ENCODE data around the gene RPL7A. TPM values are rescaled to one million over a fixed set of nuclear protein-coding genes. Genes with fewer than 3 reads are reported as not detected.
A peak's percentile ranks its signal among the peaks of the same experiment; 100 is the strongest.
"Not testable (repeated sequence)": the region's sequence is repeated elsewhere in the genome, so short reads cannot be mapped to it uniquely, and the experiment has no call there.

The RPL7A gene
- total RNA-seq, 1 donor from 2014 or later: 761 TPM

DNA sequence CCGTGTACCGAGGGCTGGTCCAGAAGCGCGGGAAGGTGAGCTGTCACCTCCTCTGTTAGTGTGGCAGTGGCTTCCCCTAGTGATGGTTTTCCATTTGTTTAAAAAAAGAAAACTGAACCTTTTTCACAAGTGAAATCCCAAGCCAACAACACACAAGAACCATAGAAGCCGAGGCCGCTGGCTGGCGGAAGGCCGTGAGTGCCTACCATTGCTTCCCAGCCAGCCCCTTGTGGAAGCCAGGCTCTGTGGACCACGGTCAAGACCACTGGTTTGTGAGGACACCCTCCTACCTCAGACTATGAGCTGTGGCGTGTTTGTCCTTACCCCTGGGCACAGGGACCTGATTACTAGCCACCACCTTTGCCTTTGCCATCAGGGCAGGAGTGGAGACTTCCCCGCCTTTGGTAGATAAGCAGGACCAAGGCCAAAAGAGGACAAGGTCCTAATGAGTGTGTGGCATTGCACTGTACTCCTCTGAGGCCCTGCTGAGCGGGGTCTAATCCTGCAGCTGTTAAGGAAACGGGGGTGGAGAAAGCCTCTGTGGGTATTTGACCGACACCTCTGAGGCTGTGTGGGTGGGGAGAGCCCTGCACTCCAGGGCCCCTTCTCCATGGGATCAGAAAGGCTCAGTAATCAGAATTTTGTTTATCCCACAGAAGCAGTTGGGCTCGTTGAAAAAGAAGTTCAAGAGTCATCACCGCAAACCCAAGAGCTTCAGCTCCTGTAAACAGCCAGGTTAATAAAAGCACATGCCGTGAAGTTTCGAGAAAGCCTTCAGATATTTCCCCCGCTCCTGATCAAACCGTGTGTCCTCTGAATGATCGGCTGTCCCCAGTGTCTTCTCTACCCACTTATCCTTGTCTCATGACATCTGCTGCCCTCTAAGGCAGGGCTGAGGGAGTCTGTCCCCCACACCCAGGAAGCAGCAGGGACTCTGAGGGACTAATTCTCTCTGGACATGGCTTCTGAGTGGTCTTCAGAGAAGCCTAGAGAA is 12.7 kb downstream of the RPL7A start:
- no peak for DNase-seq (ENCODE audit: low spot score)
- intact Hi-C loops (cut with DNase I): no loop called here

DNA sequence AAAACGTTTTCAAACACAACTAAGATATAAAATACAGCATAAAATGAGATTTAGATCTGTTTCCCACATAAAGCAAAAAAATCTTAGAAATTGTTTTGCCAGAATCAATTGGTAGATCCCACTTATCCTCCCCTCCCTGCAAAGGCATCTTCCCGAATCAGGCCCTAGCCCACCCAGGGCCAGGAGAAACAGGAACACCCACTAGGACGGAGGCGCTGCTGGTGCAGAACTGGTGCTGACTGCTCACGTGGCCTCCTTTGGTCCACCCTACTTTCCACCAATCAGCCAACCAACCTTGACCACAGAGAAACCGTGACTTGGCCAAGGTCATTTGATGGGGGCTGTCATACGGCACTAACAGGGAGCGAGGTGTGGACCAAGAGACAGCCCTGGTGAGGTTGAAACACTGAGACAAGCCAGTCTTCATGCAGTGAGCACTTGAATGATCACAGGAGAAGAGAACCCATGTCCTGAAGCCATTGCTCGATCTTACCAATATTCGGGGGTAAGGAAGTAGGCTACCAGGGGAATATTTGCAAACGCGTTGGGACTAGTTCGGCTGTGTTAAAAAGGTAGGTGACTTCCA is 13.6 kb downstream of the RPL7A start:
- intact Hi-C loops (cut with DNase I): no loop called here
- DNase-seq (ENCODE audit: low spot score): no peak

DNA sequence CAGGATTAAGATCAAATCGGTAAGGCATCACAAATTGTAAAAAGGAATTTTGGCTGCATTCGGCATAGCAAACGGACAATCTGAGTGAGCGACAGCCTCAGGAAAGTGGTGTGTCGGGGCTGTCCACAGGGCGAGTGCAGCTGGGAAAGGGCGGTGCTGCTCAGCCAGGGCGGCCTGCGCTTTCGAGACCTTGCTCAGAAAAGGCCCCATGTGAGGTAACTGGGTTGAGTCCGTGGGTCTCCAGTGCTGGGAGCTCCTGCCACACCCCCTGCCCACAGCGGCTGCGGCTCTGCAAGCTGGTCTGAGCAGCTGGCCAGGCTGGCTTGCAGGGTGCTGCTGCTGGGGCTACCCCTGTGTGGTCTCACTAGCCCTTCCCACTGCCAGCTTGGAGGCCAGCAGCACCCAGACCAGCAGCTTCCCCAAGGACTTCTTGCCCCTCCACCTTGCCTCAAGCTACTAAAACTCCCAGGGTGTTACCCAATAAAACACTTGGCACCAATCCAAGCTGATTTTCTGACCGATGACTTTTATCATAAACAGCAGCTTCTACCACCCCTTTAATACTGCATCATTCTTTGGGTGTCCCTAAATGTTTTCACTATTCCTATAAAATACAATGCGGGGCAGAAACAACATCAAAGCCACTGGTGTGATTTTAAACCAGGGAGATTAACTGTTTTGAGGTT is 14.5 kb downstream of the RPL7A start:
- DNase-seq (ENCODE audit: low spot score): no peak
- intact Hi-C loops (cut with DNase I): no loop called here

DNA sequence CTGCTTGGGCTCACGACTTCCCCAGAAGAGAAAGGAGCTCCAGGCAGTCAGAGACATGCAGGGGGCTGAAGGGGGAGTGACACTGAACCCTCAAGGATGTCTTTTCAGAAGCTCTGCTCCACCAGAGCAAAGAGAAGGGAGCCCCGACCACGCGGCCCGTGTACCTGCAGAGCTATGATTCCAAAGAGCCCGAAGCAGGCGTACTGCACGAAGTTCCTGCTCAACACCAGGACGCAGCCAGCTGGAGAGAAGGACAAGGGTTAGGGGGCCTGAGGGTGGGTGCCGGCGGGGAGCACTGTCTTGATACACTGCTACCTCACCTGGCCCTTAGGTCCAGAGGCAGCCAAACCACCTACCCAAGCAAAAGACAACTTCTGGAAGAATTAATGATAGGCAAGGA is 18.4 kb downstream of the RPL7A start:
- intact Hi-C loops (cut with DNase I): no loop called here
- DNase-seq (ENCODE audit: low spot score): no peak

DNA sequence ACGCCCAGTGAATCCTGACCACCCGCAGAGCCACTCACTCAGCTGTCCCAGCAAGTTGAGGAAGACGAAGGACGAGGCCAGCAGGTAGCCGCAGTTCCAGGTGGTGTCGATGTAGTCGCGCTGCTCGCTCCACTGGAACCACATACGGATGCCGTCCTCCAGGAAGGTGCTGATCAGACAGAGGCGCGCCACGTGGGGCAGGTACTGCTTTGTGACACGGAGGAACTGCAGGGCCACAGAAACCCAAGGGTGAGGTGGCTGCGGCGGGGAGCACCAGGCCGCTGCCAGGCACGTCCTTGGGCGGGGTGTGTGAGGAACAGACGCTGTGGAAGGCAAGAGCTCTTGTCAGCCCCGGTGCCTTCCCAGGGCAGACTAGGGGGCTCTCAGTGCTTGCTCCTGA is 19.2 kb downstream of the RPL7A start:
- intact Hi-C loops (cut with DNase I): no loop called here
- DNase-seq (ENCODE audit: low spot score): no peak

DNA sequence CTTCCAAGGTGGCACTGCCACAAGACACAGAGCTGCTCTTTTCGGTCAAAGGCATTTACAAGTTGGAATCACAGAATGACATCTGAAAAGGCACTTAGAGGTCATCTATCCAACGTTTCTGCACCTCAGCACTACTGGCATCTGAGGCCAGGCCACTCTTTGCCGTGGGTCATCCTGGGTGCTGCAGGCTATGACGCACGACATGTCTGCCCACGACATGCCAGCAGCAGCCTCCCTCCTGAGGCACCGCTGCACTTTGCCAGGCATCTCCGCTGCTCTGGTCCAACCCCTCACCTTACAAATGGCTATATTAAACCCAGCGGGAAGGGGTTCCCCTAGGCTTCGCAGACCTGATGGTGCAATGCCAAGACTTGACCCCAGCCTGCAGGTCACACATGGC is 19.8 kb downstream of the RPL7A start:
- intact Hi-C loops (cut with DNase I): no loop called here
- no peak for DNase-seq (ENCODE audit: low spot score)

DNA sequence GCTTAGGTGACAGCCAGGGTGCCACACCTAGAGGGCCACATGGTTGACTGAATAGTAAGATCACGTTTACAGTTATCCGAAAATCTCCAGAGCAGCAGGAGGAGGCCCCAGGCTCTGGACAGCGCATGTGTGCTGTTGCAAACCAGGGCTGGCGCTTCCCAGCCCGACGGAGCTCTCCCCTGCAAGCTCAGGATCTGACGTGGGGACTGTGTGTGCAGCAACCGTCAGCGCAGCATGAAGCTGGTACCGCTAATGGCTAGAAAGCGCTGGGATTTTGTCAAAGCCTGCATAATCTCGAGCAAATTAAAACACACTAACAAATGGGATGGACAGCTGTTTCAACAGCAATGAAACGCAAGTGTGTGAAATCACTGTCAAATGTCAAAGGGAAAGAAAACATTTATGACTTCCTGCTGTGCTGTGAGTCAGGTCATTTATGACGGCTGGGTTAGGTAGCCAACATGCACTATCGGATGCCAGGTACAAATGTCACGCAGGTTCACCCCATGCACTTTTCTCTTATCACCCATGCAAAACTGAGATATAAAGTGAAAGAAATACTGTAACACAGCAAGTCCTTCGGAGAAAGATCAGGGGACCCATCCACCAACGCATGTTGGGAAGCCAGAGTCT is 20.3 kb downstream of the RPL7A start:
- DNase-seq (ENCODE audit: low spot score): no peak
- intact Hi-C loops (cut with DNase I): no loop called here

DNA sequence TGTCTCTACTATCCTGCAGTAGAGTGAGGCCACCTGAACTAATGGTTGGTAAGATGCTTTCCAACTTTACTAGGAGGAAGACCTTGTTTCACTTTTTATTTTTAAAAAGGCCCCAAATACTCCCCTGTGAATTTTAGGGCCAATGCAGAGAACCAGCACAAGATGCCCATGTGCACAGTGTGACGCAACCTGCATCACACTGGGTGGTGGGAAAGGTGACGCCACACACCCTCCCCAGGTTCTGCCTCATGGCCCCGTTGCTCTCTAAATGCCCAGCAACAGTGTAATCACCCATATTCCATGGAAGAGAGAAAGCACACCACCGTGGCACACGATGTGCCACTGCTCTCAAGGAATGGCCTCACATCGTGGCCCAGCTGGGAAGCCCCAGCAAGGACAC is 21.4 kb downstream of the RPL7A start:
- intact Hi-C loops (cut with DNase I): no loop called here
- DNase-seq (ENCODE audit: low spot score): no peak

DNA sequence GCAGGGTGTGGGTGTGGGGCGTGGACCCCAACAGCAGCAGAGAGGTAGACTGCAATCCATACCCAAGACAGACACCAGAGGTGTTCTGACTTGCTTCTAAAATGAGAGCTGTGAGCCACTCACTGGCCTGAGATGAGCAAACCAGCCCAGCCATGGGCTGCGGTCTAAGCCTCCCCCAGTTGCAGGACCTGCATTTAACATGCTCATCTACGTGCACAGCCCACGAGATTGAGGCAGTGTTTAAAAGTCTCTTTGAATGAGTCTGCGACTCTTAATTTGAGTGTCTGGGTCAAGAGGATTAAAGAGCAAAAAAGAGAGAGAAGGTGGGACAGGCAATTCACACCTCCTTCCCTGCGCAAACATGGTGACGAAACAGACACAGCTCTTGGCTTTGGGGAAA is 21.9 kb downstream of the RPL7A start:
- intact Hi-C loops (cut with DNase I): loop anchor here (5.0 kb wide), 1 partner anchor 47 kb away; the partner anchor contains the start of gene REXO4
- DNase-seq (ENCODE audit: low spot score): no peak

DNA sequence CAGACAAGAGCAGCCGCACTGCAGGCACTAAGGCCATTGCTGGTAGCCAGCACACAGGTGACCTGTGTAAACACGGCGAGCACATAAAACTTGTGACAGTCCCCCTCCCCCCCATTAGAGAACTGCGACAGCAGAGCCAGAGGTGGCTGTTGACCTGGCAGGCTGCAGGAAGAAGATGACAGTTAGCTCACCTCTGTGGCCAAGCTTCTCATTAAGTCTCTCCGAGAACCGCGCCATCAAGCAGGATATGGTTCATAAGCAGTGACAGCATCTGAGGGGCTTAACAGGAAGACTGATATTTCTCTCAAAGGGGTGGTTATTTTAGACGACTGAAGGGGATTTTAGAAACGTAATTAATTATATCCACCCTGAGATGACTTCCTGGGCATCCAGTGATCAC is 22.7 kb downstream of the RPL7A start:
- intact Hi-C loops (cut with DNase I): loop anchor here (5.0 kb wide), 1 partner anchor 47 kb away; the partner anchor contains the start of gene REXO4

DNA sequence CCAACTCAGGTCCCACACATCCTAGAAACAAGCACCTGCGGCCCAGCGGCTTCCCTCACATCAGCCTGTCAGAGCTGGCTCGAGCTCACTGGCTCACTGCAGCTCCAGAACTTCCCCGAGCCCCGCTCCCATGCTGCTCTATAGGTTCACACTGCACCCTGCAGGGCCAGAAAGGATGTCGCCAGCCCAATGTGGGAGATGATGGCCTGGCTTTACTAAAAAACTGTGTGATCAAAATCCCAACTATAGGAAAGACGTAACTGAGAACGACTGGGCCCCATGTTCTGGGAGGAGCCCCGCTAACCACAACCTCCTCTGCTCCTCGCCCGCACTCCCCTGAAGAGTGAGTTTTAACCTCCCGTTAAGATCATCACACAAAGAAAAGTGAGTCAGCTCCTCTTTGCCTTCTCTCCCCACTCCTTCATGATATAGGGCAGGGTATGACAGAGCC is 23.3 kb downstream of the RPL7A start:
- intact Hi-C loops (cut with DNase I): loop anchor here (5.0 kb wide), 1 partner anchor 46 kb away; the partner anchor contains the start of gene REXO4
- no peak for DNase-seq (ENCODE audit: low spot score)

More for the DNA sequence above, 22.7 kb downstream of the RPL7A start:
- DNase-seq (ENCODE audit: low spot score): no peak

DNA sequence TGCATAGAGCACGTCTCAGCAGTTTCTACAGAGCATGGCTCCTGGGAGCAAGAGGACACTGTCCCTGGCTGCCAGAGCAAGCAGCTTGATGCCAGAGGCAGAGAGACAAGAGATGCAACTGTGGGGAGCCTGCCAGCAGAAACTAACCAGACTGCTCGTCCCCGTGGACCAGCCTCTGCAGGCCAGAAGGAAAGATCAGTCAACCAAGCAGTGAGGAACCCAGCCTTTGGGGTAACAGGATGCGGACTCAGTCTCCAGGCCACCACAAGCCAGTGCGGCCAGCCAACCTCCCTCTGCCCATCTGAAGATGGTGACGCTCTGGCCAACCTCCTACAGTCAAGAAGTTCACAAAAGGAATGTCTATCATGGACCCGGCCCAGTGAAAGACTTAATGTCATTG is 24.1 kb downstream of the RPL7A start:
- intact Hi-C loops (cut with DNase I): loop anchor here (5.0 kb wide), 1 partner anchor 45 kb away; the partner anchor contains the start of gene REXO4
- no peak for DNase-seq (ENCODE audit: low spot score)

DNA sequence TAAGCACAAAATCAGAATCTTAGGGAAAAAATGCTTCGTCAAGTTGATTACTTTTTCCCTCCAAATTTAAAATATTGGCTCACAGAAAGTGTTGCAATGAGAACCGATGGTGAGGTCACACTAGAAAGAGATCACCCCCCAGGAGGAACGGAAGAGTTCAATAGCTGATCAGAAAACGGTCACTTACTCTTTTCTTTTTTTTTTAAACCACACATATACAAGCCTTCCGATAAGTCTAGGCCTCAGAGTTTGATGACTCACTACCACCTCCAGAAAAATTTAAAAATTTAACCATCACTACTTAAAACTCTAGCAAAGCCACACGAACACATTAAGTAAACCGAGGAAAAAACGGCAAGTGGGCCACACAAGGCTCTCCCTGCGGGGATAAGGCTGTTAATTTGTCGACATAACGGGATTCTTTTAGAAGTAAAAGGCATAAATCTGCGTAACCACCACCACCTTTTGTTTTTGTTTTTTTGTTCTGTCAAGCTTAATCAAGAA is 26.6 kb downstream of the RPL7A start:
- intact Hi-C loops (cut with DNase I): loop anchor here (5.0 kb wide), 1 partner anchor 43 kb away; the partner anchor contains the start of gene REXO4
- DNase-seq (ENCODE audit: low spot score): no peak

DNA sequence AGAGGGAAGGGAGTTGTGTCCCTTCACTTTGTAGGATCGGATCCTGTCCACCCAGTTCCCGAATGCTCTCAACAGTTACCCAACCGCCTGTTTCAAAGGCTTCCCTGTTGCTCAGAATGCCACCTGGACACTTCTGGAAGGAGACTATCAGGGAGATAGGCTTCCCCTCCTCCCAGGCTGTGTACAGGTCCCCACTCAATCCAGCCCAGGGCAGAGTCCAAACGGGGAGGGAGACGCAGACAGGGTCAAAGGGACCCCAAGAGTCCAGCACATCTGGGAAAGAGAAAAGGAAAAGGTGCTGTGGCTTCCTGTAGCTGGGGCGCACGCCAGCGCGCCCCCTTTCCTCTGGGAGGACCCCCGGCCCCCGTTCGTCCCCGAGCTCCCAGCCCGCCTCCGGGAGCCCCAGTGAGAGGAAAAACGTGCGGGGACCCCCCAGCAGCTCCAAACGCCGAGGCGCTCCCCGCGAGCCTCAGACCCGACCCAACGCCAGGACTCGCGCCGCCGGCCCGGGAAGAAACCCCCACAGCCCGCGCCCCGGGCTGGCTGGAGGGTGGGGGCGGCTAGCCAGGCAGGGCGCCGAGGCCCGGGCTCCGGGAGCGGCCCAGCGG is 27.2 kb downstream of the RPL7A start:
- intact Hi-C loops (cut with DNase I): no loop called here
- no peak for DNase-seq (ENCODE audit: low spot score)

DNA sequence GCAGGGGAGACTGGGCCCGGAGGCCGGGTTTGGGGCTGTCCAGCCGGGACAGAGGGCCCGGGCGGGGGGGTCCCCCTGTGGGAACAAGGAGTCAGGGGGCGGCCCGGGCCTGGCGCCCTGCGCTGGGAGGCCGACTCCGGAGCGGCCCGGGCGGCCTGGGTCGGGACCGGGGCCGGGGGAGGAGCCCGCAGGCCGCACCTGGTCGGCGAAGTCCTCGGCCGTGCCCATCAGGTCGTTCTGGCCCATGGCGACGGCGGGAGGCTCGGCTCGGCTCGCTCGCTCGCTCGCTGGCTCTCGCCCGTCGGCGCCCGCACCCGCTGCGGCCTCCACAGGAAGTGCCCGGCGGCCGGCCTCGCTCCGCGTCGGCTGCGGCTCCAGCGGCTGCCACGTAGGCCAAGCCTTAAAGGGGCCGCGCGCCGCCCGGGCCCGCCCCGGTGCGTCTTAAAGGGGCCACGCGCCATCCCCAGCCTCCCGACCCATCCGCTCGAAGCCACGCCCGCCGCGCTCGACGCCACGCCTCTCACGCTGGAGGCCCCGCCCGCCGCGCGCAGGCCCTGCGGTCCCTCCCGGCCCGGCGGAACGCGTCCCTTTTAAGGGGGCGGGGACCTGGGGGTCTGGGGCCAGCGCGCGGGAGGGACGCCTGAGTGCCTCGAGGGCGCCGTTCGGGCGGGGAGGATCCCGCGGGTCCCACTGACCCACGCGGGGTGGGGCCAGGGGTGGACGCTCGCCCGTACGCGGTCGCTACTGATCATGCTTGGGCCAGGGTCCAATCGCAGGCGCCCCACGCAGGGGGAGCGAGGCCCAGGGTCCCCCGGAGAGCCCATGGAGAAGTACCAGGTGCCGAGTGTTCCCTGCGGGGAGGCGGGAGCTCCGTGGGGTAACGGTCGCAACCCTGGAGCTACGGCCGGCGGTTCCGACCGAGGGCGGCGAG is 28.0 kb downstream of the RPL7A start, which contains the start of the genes STKLD1 and SURF4:
Gene STKLD1, plus strand, starts transcription at position 643 of the 931 bp plus-strand sequence. Its CDS starts 108 bp downstream, at position 751.
Gene SURF4, minus strand, starts transcription at position 337 of the 931 bp plus-strand sequence. Its CDS starts 91 bp downstream, at position 246.
- peak; percentile 98 for DNase-seq (ENCODE audit: low spot score)
- intact Hi-C loops (cut with DNase I): loop anchor here (1.0 kb wide), 2 partner anchors 28 to 40 kb away; partner anchors contain the start of genes MED22, RPL7A and SURF6

DNA sequence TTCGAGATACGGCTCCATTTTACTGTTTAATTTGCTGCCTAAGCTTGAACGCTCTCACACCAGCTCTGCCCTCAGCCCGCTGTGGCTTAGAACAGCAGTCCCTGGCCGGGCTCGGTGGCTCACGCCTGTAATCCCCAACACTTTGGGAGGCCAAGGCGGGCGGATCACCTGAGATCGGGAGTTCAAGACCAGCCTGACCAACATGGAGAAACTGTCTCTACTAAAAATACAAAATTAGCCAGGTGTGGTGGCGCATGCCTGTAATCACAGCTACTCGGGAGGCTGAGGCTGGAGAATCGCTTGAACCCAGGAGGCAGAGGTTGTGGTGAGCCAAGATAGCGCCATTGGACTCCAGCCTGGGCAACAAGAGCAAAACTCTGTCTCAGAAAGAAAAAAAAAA is 29.3 kb downstream of the RPL7A start:
- DNase-seq (ENCODE audit: low spot score); intact Hi-C loops (cut with DNase I): not testable (repeated sequence)

DNA sequence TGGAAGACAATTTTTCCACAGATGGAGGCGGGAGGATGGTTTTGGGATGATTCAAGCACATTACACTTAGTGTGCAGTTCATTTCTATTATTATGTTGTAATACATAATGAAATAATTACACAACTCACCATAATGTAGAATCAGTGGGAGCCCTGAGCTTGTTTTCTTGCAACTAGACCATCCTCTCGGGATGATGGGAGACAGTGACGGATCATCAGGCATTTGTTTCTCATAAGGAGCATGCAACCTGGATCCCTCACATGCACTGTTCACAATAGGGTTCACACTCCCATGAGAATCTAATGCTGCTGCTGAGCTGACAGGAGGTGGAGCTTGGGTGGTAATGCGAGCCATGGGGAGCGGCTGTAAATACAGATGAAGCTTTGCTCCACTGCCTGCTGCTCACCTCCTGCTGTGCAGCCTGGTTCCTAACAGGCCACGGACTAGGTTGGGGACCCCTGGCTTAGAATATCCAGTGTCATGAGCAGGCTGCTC is 29.8 kb downstream of the RPL7A start:
- intact Hi-C loops (cut with DNase I): no loop called here

More for the DNA sequence above, 29.8 kb downstream of the RPL7A start:
- no peak for DNase-seq (ENCODE audit: low spot score)
